Activated CD4-positive, alpha-beta memory T cell treated with anti-CD3 and anti-CD28 coated beads for 36 hours (primary cell): ENCODE data around the gene ILRUN. TPM values are rescaled to one million over a fixed set of nuclear protein-coding genes. Genes with fewer than 3 reads are reported as not detected.
"Not testable (repeated sequence)": the region's sequence is repeated elsewhere in the genome, so short reads cannot be mapped to it uniquely, and the experiment has no call there.

Experiments used
- CTCF ChIA-PET: fragments of 350-600 bp; sonication (Branson Sonifier 250); formaldehyde crosslinking; loops from one replicate; lab custom pipeline; 2021; ENCODE audit warnings: antibody characterized with exemption, inconsistent platforms; lab: Charles Lee
- POLR2A ChIA-PET: fragments of 350-600 bp; sonication (Branson Sonifier 250); formaldehyde crosslinking; loops from one replicate; lab custom pipeline; 2021; ENCODE audit warnings: antibody characterized with exemption; lab: Charles Lee
- DNase-seq: peaks from one replicate; pipeline ENCODE4 v3.0.0-alpha.2; 2020
- H3K27ac Mint-ChIP-seq: one replicate; pipeline ENCODE4 v1.8.0; 2021; ENCODE audit warnings: mixed read lengths
- H3K27me3 Mint-ChIP-seq: one replicate; pipeline ENCODE4 v1.8.0; 2021; ENCODE audit warnings: mixed read lengths
- H3K36me3 Mint-ChIP-seq: one replicate; pipeline ENCODE4 v1.8.0; 2021; ENCODE audit warnings: mixed read lengths
- H3K4me1 Mint-ChIP-seq: one replicate; pipeline ENCODE4 v1.8.0; 2021; ENCODE audit warnings: low read depth, mixed read lengths
- H3K4me3 Mint-ChIP-seq: one replicate; pipeline ENCODE4 v1.8.0; 2021; ENCODE audit warnings: mild to moderate bottlenecking, mixed read lengths
- H3K9me3 Mint-ChIP-seq: one replicate; pipeline ENCODE4 v1.8.0; 2021; ENCODE audit warnings: mixed read lengths
- intact Hi-C: fragments of 100-400 bp; cut with micrococcal nuclease; formaldehyde crosslinking; loops from one replicate; pipeline ENCODE4 v1.15.1; 2023
- total RNA-seq, 2 experiments: library from RNA; stranded (reverse); gene quantifications; one replicate each; pipeline ENCODE4 v1.2.3, GENCODE V29; 2021

Gene ILRUN
- total RNA-seq, 2 experiments from 2014 or later = 62.3 to 65.2 TPM

DNA sequence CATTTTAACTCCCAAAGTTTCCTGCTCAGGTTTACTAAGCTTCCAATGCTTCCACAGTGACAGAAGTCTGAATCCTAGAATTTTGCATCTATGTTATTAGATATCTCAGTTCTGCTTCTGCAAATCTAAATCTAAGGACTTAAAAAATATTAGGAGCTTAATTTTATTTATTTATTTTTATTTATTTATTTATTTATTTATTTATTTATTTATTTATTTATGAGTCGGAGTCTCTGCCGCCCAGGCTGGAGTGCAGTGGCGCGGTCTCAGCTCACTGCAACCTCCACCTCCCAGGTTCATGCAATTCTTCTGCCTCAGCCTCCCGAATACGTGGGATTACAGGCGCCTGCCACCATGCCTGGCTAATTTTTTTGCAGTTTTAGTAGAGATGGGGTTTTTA lies 46.3 kb downstream of the ILRUN start:
- Mint-ChIP-seq H3K4me1 (peaks cover 22% of the 10 kb centered on the region), H3K36me3 (peaks cover 25% of the 10 kb centered on the region)
- intact Hi-C loops, DNase-seq, POLR2A ChIA-PET, H3K9me3 Mint-ChIP-seq, H3K27ac Mint-ChIP-seq, H3K4me3 Mint-ChIP-seq, H3K27me3 Mint-ChIP-seq: not testable (repeated sequence)
- CTCF ChIA-PET = interaction anchor here (0.6 kb wide), 1 partner anchor 15 kb away, joined by 4 read pairs; no protein-coding TSS in a partner anchor

DNA sequence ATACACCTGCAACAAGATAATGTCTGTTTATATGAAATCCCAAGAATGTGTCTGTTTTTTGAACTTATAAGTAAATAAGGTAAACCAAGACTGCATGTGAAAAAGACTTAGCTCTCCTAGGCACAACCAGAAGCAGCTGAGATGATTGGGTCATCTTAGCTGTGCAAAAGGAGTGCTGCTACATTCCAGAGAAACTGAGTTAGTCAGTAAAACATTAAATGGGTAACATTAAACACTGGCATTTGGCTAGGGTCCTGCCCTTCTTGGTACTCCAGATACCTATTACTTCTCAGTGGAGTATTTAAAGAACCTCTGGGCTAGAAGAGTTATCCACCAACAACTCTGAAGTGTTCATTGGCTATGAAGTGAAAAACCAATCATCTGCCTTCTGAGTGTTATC lies 47.8 kb downstream of the ILRUN start:
- intact Hi-C loops = no loop called here
- Mint-ChIP-seq H3K27ac (no peak overlapping the region), H3K4me1 (peaks cover 19% of the 10 kb centered on the region), H3K27me3 (no peaks in the 10 kb centered on the region), H3K4me3 (no peak overlapping the region), H3K36me3 (peaks cover 21% of the 10 kb centered on the region), H3K9me3 (no peaks in the 10 kb centered on the region)
- POLR2A ChIA-PET = no interaction called here
- CTCF ChIA-PET = no interaction called here
- DNase-seq = no peak

Other genes with a start within 250 kb of the ILRUN start
- gene PACSIN1, start 230.7 kb downstream of the ILRUN start, total RNA-seq = under 1 TPM; 0.10 to 0.40 TPM
- under 1 TPM in 1 of 2 experiments, not detected in 1; 0.33 TPM for gene SPDEF, start 140.4 kb downstream of the ILRUN start, total RNA-seq
- 100 to 1,000 TPM; 139 to 140 TPM for gene SNRPC, start 60.7 kb upstream of the ILRUN start, total RNA-seq
- 10 to 100 TPM; 14.1 to 14.6 TPM for gene BLTP3A, start 95.3 kb upstream of the ILRUN start, total RNA-seq
- 10 to 100 TPM; 27.2 to 29.0 TPM for gene TAF11, start 191.3 kb upstream of the ILRUN start, total RNA-seq
- gene ANKS1A, start 192.5 kb upstream of the ILRUN start, total RNA-seq = 1 to 10 TPM; 7.2 to 7.7 TPM